BE2C (cell line): Measurements from ENCODE around the gene PTPRR.

Source experiments
- DNase-seq: peaks from one replicate; pipeline ENCODE4 v3.0.0-alpha.2; 2020
- H3K27me3 ChIP-seq: fragments of 250-450 bp; sonication (Bioruptor Pico); 2 replicates; pipeline ENCODE4 v1.5.1; 2020; ENCODE audit warnings: mild to moderate bottlenecking
- H3K36me3 ChIP-seq: fragments of 250-450 bp; sonication (Bioruptor Pico); 2 replicates; pipeline ENCODE4 v1.5.1; 2020; ENCODE audit warnings: mild to moderate bottlenecking
- H3K4me1 ChIP-seq: fragments of 250-450 bp; sonication (Bioruptor Pico); 2 replicates; pipeline ENCODE4 v1.5.1; 2020
- H3K4me3 ChIP-seq: 2 replicates; pipeline ENCODE4 v1.5.1; 2011; ENCODE audit warnings: low read depth, low read length
- H3K9me3 ChIP-seq: fragments of 250-450 bp; sonication (Bioruptor Pico); 2 replicates; pipeline ENCODE4 v1.5.1; 2020
- CTCF ChIP-seq: IDR thresholded peaks from 2 replicates; pipeline ENCODE4 v1.5.1; 2012; ENCODE audit warnings: mild to moderate bottlenecking, low read depth, low read length

Gene PTPRR

GRCh38 chr12:70795608-70796007 is 124.9 kb downstream of the PTPRR start:
- Histone ChIP-seq H3K36me3 (no peaks in the 10 kb centered on the region), H3K4me3 (no peak overlapping the region), H3K4me1 (peaks cover 2% of the 10 kb centered on the region), H3K9me3 (no peaks in the 10 kb centered on the region), H3K27me3 (no peaks in the 10 kb centered on the region)
- TF ChIP-seq CTCF = no peak
- no peak for DNase-seq

- H3K9me3 ChIP-seq = no peaks in the 10 kb centered on the region
- H3K4me3 ChIP-seq = no peak overlapping the region
- TF ChIP-seq CTCF = no peak
- no peaks in the 10 kb centered on the region for H3K27me3 ChIP-seq
- H3K36me3 ChIP-seq = no peaks in the 10 kb centered on the region
- no peak for DNase-seq
- H3K4me1 ChIP-seq = peaks cover 7% of the 10 kb centered on the region
Observed at GRCh38 chr12:70794131-70794530, 126.4 kb downstream of the PTPRR start.

- peak; percentile 9; the same call in 1 of the 2 replicates for TF ChIP-seq CTCF
- no peaks in the 10 kb centered on the region for H3K27me3 ChIP-seq
- peak overlapping the region; percentile 15 for H3K4me3 ChIP-seq
- no peaks in the 10 kb centered on the region for H3K36me3 ChIP-seq
- peak; percentile 29 for DNase-seq
- H3K9me3 ChIP-seq = no peaks in the 10 kb centered on the region
- peaks cover 31% of the 10 kb centered on the region for H3K4me1 ChIP-seq
Observed at GRCh38 chr12:70788774-70789173, 131.8 kb downstream of the PTPRR start.

- Histone ChIP-seq H3K4me3 (no peak overlapping the region), H3K27me3 (no peaks in the 10 kb centered on the region), H3K4me1 (peaks cover 31% of the 10 kb centered on the region), H3K9me3 (peaks cover 3% of the 10 kb centered on the region; the same call in 1 of the 2 replicates), H3K36me3 (0 out of 2 replicates have a peak, but pooled peaks cover 5% of the 10 kb centered on the region)
- DNase-seq = no peak
- no peak for TF ChIP-seq CTCF
Observed at GRCh38 chr12:70787612-70788011, 132.9 kb downstream of the PTPRR start.

- H3K36me3 ChIP-seq = 0 out of 2 replicates have a peak, but pooled peaks cover 5% of the 10 kb centered on the region
- DNase-seq = no peak
- no peak overlapping the region for H3K4me3 ChIP-seq
- H3K4me1 ChIP-seq = peaks cover 28% of the 10 kb centered on the region
- peaks cover 3% of the 10 kb centered on the region; the same call in 1 of the 2 replicates for H3K9me3 ChIP-seq
- H3K27me3 ChIP-seq = no peaks in the 10 kb centered on the region
- TF ChIP-seq CTCF = no peak
Observed at GRCh38 chr12:70785896-70786295, 134.6 kb downstream of the PTPRR start.

GRCh38 chr12:70784042-70784668 is 136.4 kb downstream of the PTPRR start:
- TF ChIP-seq CTCF = no peak
- peaks cover 5% of the 10 kb centered on the region; the same call in 1 of the 2 replicates for H3K36me3 ChIP-seq
- no peaks in the 10 kb centered on the region for H3K27me3 ChIP-seq
- H3K9me3 ChIP-seq = peaks cover 3% of the 10 kb centered on the region; the same call in 1 of the 2 replicates
- no peak for DNase-seq
- peaks cover 23% of the 10 kb centered on the region for H3K4me1 ChIP-seq
- H3K4me3 ChIP-seq = no peak overlapping the region
